SK-N-SH (cell line): ENCODE measurements around the gene BCR. TPM values are rescaled to one million over a fixed set of nuclear protein-coding genes. Genes with fewer than 3 reads are reported as not detected.

ENCODE experiments used
- CTCF ChIA-PET: fragments of 300-600, 350-600 bp; formaldehyde crosslinking; extraction: SDS; loops from one replicate; lab custom pipeline; 2021; lab: Yijun Ruan, JAX
- POLR2A ChIA-PET: fragments of 350-600 bp; sonication (Branson Sonifier 250); formaldehyde crosslinking; extraction: SDS; loops from one replicate; lab custom pipeline; 2020; ENCODE audit warnings: antibody characterized with exemption, inconsistent platforms; lab: Yijun Ruan, JAX
- DNase-seq: peaks from one replicate; pipeline ENCODE4 v3.0.0; 2012
- H2AFZ ChIP-seq: fragments of 200-600 bp; sonication (generic); 2 replicates; pipeline ENCODE4 v1.8.1; 2016; ENCODE audit warnings: antibody characterized with exemption, mild to moderate bottlenecking, low read depth
- H3F3A ChIP-seq: fragments of 200-600 bp; sonication (generic); replicated peaks from 2 replicates; pipeline ENCODE3; 2016; ENCODE audit warnings: antibody characterized with exemption, mild to moderate bottlenecking; ENCODE audit not compliant: insufficient read depth
- H3K27ac ChIP-seq, 2 experiments: fragments of 200-500 bp in 1 of 2; fragments of 200-600 bp in 1 of 2; sonication (Bioruptor generic) in 1 of 2; sonication (generic), shearing (Covaris generic) in 1 of 2; 2 replicates each; pipeline versions ENCODE4 v1.5.1 to v1.6.1; 2014 to 2016; ENCODE audit warnings: low read depth in 2 of 2, inconsistent platforms in 1 of 2, low read length in 1 of 2, mild to moderate bottlenecking in 1 of 2, mixed read lengths in 1 of 2
- H3K27me3 ChIP-seq: fragments of 200-600 bp; sonication (generic), shearing (Covaris generic); 2 replicates; pipeline ENCODE4 v1.6.1; 2016; ENCODE audit warnings: mixed run types; ENCODE audit not compliant: insufficient read depth
- H3K36me3 ChIP-seq, 2 experiments: fragments of 200-500 bp in 1 of 2; fragments of 200-600 bp in 1 of 2; sonication (Bioruptor generic) in 1 of 2; sonication (generic) in 1 of 2; replicated peaks in 1 of 2; 2 replicates each; pipeline versions ENCODE3 to v1.5.1; 2014 to 2016; ENCODE audit warnings: low read length in 1 of 2, mild to moderate bottlenecking in 1 of 2; ENCODE audit not compliant: insufficient read depth in 2 of 2, control insufficient read depth in 1 of 2
- H3K4me1 ChIP-seq, 2 experiments: fragments of 200-500 bp in 1 of 2; fragments of 200-600 bp in 1 of 2; sonication (Bioruptor generic) in 1 of 2; sonication (generic), shearing (Covaris generic) in 1 of 2; 2 replicates each; pipeline versions ENCODE4 v1.5.1 to v1.6.1; 2014 to 2016; ENCODE audit warnings: low read depth in 1 of 2, low read length in 1 of 2, mixed run types in 1 of 2; ENCODE audit not compliant: insufficient read depth in 2 of 2, control insufficient read depth in 1 of 2
- H3K4me2 ChIP-seq: fragments of 200-600 bp; sonication (generic), shearing (Covaris generic); 2 replicates; pipeline ENCODE4 v1.6.1; 2017; ENCODE audit warnings: mixed run types
- H3K4me3 ChIP-seq, 2 experiments: fragments of 200-500 bp in 1 of 2; fragments of 200-600 bp in 1 of 2; sonication (Bioruptor generic) in 1 of 2; sonication (generic), shearing (Covaris generic) in 1 of 2; 2 replicates each; pipeline versions ENCODE4 v1.5.1 to v1.8.1; 2014 to 2016; ENCODE audit warnings: low read depth in 2 of 2, inconsistent platforms in 1 of 2, low read length in 1 of 2, mild to moderate bottlenecking in 1 of 2, mixed read lengths in 1 of 2, moderate library complexity in 1 of 2
- H3K79me2 ChIP-seq: fragments of 200-600 bp; sonication (generic); 2 replicates; pipeline ENCODE4 v1.8.1; 2017; ENCODE audit warnings: mild to moderate bottlenecking; ENCODE audit not compliant: insufficient read depth
- H3K9ac ChIP-seq: fragments of 200-600 bp; sonication (generic); 2 replicates; pipeline ENCODE4 v1.6.1; 2017; ENCODE audit warnings: mixed run types
- H3K9me2 ChIP-seq: fragments of 200-600 bp; sonication (generic); 2 replicates; pipeline ENCODE4 v1.6.1; 2017; ENCODE audit warnings: mixed run types
- H3K9me3 ChIP-seq: fragments of 200-600 bp; sonication (generic); 2 replicates; pipeline ENCODE4 v1.6.1; 2017; ENCODE audit warnings: mixed run types, mild to moderate bottlenecking, moderate library complexity
- H4K20me1 ChIP-seq: fragments of 200-600 bp; sonication (generic); 2 replicates; pipeline ENCODE4 v1.6.1; 2017; ENCODE audit warnings: mild to moderate bottlenecking, mixed run types; ENCODE audit not compliant: insufficient read depth
- CTCF ChIP-seq: fragments of 200-600 bp; sonication (generic); IDR thresholded peaks from 2 replicates; pipeline ENCODE4 v1.6.1; 2017; ENCODE audit warnings: antibody characterized with exemption, mild to moderate bottlenecking, moderate library complexity
- EZH2phosphoT487 ChIP-seq: fragments of 200-600 bp; sonication (generic); IDR thresholded peaks from 2 replicates; pipeline ENCODE4 v1.6.1; 2017; ENCODE audit warnings: low read depth, mixed run types, mild to moderate bottlenecking, antibody characterized with exemption, moderate library complexity, borderline replicate concordance
- FOSL2 ChIP-seq: IDR thresholded peaks from 2 replicates; pipeline ENCODE4 v1.4.0; 2012; ENCODE audit warnings: low read depth, mild to moderate bottlenecking, moderate library complexity, borderline replicate concordance
- FOXJ3 ChIP-seq: sonication (generic); formaldehyde crosslinking; IDR thresholded peaks from 2 replicates; pipeline ENCODE4 v1.5.1; 2020; ENCODE audit warnings: mild to moderate bottlenecking, missing genetic modification reagents
- GABPA ChIP-seq: IDR thresholded peaks from 2 replicates; pipeline ENCODE4 v1.4.0; 2012; ENCODE audit warnings: low read depth, mild to moderate bottlenecking
- GATA2 ChIP-seq: sonication (generic); formaldehyde crosslinking; IDR thresholded peaks from 2 replicates; pipeline ENCODE4 v1.5.0; 2020; ENCODE audit warnings: mild to moderate bottlenecking, missing genetic modification reagents
- IRF3 ChIP-seq: fragments of 150-350 bp; IDR thresholded peaks from 2 replicates; pipeline ENCODE4 v1.6.1; 2016; ENCODE audit warnings: mild to moderate bottlenecking, low read depth, low read length
- MAX ChIP-seq: IDR thresholded peaks from 2 replicates; pipeline ENCODE4 v1.4.0; 2012; ENCODE audit warnings: low read depth
- NFIC ChIP-seq: IDR thresholded peaks from 2 replicates; pipeline ENCODE4 v1.4.0; 2012; ENCODE audit warnings: borderline replicate concordance
- REST ChIP-seq: IDR thresholded peaks from 2 replicates; pipeline ENCODE4 v1.6.1; 2012; ENCODE audit warnings: mild to moderate bottlenecking, low read depth, low read length, moderate library complexity
- RXRA ChIP-seq: IDR thresholded peaks from 2 replicates; pipeline ENCODE4 v1.4.0; 2012; ENCODE audit warnings: low read depth, mild to moderate bottlenecking, borderline replicate concordance
- SMC3 ChIP-seq: IDR thresholded peaks from 2 replicates; pipeline ENCODE4 v1.6.1; 2012; ENCODE audit warnings: low read depth, low read length, improper control_type of control experiment
- TCF12 ChIP-seq: IDR thresholded peaks from 2 replicates; pipeline ENCODE4 v1.4.0; 2012
- USF1 ChIP-seq: IDR thresholded peaks from 2 replicates; pipeline ENCODE4 v1.4.0; 2012; ENCODE audit warnings: low read depth, borderline replicate concordance
- ZBTB33 ChIP-seq: IDR thresholded peaks from 2 replicates; pipeline ENCODE4 v1.4.0; 2012; ENCODE audit warnings: low read depth, borderline replicate concordance
- WGBS: methylation state at CpG from one replicate; pipeline ENCODE4 v1.1.6; 2017; ENCODE audit warnings: low lambda C conversion rate; 5-methylcytosine and 5-hydroxymethylcytosine counted together
- polyA plus RNA-seq, 3 experiments: library from polyadenylated mRNA; depleted of rRNA; stranded (reverse); fragments of >200 nt; gene quantifications; 2 replicates each; pipeline ENCODE4 v1.2.3, GENCODE V29; 2012

BCR gene
- polyA plus RNA-seq, 1 of the 3 experiments (the other 2 are of a cell fraction), result 50.9 TPM

- no peaks in the 10 kb centered on the region for H3K79me2 ChIP-seq
- no peak overlapping the region for H3K27ac ChIP-seq
- DNase-seq, result no peak
- no peaks in the 10 kb centered on the region for H3K27me3 ChIP-seq
- ChIA-PET CTCF (interaction anchor here (0.7 to 25.8 kb wide), 8 partner anchors 9 to 331 kb away, joined by 3 to 587 read pairs (median 16); partner anchors contain the start of gene BCR), POLR2A (interaction anchor here (0.7 kb wide), 1 partner anchor 108 kb away, joined by 3 read pairs; the partner anchor contains the start of gene BCR)
- no peaks in the 10 kb centered on the region; a peak in 1 of 4 replicates for H3K4me1 ChIP-seq
- H2AFZ ChIP-seq, result no peak overlapping the region
- H3K4me2 ChIP-seq, result no peak overlapping the region
- H3K9me3 ChIP-seq, result no peaks in the 10 kb centered on the region
- 94% methylated on average over 15 of the region's 17 CpGs for WGBS
- H3K4me3 ChIP-seq, result no peak overlapping the region
- no peaks in the 10 kb centered on the region for H4K20me1 ChIP-seq
- H3K36me3 ChIP-seq, result peaks cover 6 to 60% of the 10 kb centered on the region in 2 experiments
- no peak overlapping the region for H3K9ac ChIP-seq
- TF ChIP-seq EZH2phosphoT487, result no peak
- TF ChIP-seq USF1, result no peak
- TF ChIP-seq FOXJ3 (CRISPR knock-in tag), result no peak
- no peak for TF ChIP-seq IRF3
- TF ChIP-seq SMC3, result no peak
- no peak for TF ChIP-seq FOSL2
- TF ChIP-seq CTCF, result no peak
- no peak for TF ChIP-seq ZBTB33
- no peak for TF ChIP-seq TCF12
- TF ChIP-seq MAX, result no peak
- no peak for TF ChIP-seq REST
- no peak for TF ChIP-seq NFIC
- no peak for TF ChIP-seq RXRA
- no peak for TF ChIP-seq GATA2 (CRISPR knock-in tag)
- no peak for TF ChIP-seq GABPA
- H3K9me2 ChIP-seq, result no peaks in the 10 kb centered on the region
- no peaks in the 10 kb centered on the region for H3F3A ChIP-seq
These were observed 108.2 kb downstream of the BCR start for GRCh38 chr22:23288301-23289129.
